IPS-18c (cell line): Measurements from ENCODE around the gene BBOX1.

Source experiments
- H3K4me3 ChIP-seq: 2 replicates; pipeline ENCODE4 v1.7.0; 2013; ENCODE audit warnings: low read depth, mild to moderate bottlenecking, low read length, moderate library complexity; ENCODE audit not compliant: insufficient read depth
- H3K9me3 ChIP-seq: one replicate; pipeline ENCODE4 v1.6.1; 2013; ENCODE audit warnings: mild to moderate bottlenecking, low read length, moderate library complexity; ENCODE audit not compliant: control insufficient read depth, insufficient read depth

The BBOX1 gene

DNA sequence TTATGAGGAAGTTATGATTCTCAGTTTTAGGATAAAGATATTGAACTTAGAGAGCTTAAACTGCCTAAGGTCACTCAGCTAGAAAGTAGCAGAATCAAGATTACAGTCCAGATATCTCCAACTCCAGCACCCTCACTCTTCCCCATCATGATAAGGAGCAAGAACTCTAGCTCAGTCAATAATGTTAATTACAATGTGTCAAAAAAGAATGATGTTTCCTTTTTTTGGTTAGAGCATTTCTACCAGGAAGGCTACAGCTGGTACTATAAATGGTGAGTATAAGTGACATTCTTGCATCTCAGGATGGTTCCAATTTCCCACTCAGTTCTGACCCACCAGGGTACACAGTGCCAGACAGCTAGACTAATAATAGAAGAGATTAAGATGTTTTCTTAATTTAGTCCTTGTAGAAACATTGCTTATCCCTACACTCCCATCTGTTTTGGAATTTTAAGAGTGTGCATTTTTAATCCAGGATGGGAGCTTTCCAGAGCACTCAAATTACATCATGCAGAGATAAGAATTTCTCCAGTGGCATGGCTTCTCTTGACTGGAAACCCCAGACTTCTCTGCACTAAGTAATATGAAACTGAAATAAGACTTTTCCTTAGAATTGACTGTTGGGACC lies 21.6 kb upstream of the BBOX1 start:
- Histone ChIP-seq H3K9me3 (no peaks in the 10 kb centered on the region), H3K4me3 (no peak overlapping the region)

DNA sequence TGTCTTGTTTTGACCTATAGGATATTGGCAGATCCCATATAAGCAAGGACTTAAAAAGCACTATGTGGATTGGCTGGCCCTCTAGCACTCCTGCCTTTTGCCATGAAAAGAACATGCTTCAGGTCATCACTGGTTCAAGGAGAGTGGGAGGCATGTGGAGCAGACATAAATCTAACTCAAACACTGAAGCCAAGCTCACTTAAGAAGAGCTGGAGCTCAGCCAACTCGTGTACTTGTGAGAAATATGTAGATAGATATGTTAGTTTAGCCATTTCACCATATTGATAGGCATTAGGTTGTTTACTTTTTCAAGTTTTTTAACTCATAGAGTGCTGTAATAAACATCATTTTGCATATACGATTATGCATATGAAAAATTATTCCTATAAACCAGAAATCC lies 19.9 kb upstream of the BBOX1 start:
- no peaks in the 10 kb centered on the region for H3K9me3 ChIP-seq
- H3K4me3 ChIP-seq = no peak overlapping the region

DNA sequence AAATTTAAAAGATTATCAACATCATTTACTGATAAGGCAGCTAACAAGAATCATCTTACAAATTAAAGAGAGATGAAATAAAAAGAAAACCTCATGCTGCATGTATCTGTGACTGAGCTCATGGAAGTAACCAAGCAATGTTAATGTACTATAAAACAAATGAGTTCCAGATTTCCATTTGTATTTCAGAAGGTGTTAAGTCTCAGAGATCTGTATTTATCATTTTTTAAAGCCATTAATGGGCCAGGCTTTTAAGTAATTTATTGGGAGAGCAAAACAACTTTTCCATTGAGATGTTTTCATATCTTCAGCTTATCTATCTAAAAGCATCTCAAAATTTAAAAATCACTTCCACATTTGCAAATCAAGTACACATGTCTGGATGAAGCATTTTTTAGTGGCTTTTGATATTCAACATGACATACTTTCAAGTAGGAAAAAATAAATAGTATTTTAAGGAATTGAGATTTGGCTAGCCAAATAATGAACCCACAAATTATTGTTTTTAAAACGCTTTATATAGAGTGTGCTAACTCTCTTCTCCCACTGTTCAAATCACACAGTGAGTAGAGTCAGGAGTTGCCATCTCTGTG lies 17.9 kb upstream of the BBOX1 start:
- H3K4me3 ChIP-seq = no peak overlapping the region
- H3K9me3 ChIP-seq = no peaks in the 10 kb centered on the region

- Histone ChIP-seq H3K9me3 (no peaks in the 10 kb centered on the region), H3K4me3 (no peak overlapping the region)
Measured at GRCh38 chr11:27024865-27025264, 15.8 kb upstream of the BBOX1 start.

GRCh38 chr11:27025312-27025955 lies 15.2 kb upstream of the BBOX1 start:
- H3K4me3 ChIP-seq = no peak overlapping the region

GRCh38 chr11:27025957-27026733 lies 14.5 kb upstream of the BBOX1 start:
- Histone ChIP-seq H3K9me3 (no peaks in the 10 kb centered on the region), H3K4me3 (no peak overlapping the region)

More at GRCh38 chr11:27025312-27025955, 15.2 kb upstream of the BBOX1 start:
- H3K9me3 ChIP-seq = no peaks in the 10 kb centered on the region

- no peaks in the 10 kb centered on the region for H3K9me3 ChIP-seq
Measured at GRCh38 chr11:27028561-27028965, 12.1 kb upstream of the BBOX1 start.

GRCh38 chr11:27029966-27030365 lies 10.6 kb upstream of the BBOX1 start:
- H3K9me3 ChIP-seq = no peaks in the 10 kb centered on the region
- no peak overlapping the region for H3K4me3 ChIP-seq

More at GRCh38 chr11:27028561-27028965, 12.1 kb upstream of the BBOX1 start:
- no peak overlapping the region for H3K4me3 ChIP-seq

GRCh38 chr11:27031754-27032153 lies 8.9 kb upstream of the BBOX1 start:
- no peak overlapping the region for H3K4me3 ChIP-seq
- no peaks in the 10 kb centered on the region for H3K9me3 ChIP-seq

GRCh38 chr11:27039873-27040272 lies 742 bp upstream of the BBOX1 start:
- Histone ChIP-seq H3K9me3 (no peaks in the 10 kb centered on the region), H3K4me3 (no peak overlapping the region)

DNA sequence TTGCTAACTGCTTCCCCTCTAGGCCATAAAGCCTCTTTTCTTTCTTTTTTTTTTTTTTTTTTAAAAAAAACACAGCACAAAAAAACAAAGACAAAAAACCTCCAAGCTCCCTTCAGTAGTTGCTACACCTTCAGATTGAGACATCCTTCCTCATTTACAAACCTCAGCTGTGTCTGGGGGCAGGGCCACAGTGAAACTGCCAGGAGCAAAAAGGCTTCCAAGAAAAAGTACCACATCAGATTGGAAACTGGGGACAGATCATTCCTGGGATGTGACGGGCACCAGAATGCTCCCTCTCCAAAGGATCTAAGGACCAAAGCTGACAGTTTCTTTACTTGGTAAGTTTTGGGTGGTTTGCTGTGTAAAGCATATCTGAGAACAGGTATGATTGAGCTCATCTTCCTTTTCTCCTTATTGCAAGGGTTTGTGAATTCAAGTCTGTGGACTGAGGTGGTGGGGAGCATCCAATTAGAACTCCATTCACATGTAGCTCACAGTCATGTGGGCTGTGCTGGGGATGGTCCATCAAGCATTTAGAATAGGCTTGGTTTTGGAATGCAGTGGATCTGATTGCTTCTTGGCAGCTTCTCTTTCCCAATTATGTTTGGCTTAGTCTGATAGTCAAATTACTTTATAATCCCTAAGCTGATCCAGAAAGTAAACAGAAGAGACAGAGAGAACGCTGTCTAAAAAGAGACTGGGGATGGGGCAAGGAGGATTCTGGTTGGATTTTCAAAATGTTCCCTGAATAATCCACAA lies 705 bp downstream of the BBOX1 start:
- Histone ChIP-seq H3K9me3 (no peaks in the 10 kb centered on the region), H3K4me3 (no peak overlapping the region)

DNA sequence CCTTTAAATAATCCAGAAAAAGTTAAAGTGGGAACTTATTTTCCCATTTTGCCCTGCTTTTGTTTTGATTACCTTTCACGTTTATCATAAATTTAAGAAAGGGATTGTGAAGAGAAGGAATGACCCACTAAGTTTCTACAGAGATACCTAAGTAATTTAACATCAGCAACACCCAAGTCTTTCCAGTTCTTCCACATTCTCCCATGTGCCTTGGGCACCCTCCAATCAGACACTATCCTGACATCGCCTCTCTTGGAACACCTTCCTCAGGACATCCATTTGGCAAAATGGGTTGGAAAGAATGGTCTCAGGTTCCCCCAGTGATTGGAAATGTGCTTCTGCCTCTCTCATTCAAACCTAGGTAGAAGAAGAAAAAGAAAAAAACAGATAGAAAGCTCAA lies 6.3 kb downstream of the BBOX1 start:
- no peak overlapping the region for H3K4me3 ChIP-seq
- no peaks in the 10 kb centered on the region for H3K9me3 ChIP-seq

DNA sequence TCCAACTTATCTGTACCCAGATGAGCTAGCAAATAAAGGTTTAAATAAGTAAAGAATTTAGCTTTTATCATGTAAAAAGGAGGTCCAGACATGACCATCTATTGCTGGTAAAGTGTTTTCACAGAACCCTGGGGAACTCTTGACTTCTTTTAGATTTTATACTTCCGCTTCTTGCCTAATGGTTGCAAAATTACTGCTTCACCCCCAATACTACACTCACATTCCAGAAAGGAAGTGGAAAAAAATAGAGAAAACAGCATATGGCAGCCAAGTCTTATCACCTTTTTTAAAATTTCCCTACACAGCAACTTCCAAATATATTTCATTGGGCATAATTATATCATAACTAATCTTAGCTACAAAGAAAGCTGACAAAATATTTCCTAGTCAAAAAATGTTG lies 12.1 kb downstream of the BBOX1 start:
- H3K4me3 ChIP-seq = no peak overlapping the region
- no peaks in the 10 kb centered on the region for H3K9me3 ChIP-seq

DNA sequence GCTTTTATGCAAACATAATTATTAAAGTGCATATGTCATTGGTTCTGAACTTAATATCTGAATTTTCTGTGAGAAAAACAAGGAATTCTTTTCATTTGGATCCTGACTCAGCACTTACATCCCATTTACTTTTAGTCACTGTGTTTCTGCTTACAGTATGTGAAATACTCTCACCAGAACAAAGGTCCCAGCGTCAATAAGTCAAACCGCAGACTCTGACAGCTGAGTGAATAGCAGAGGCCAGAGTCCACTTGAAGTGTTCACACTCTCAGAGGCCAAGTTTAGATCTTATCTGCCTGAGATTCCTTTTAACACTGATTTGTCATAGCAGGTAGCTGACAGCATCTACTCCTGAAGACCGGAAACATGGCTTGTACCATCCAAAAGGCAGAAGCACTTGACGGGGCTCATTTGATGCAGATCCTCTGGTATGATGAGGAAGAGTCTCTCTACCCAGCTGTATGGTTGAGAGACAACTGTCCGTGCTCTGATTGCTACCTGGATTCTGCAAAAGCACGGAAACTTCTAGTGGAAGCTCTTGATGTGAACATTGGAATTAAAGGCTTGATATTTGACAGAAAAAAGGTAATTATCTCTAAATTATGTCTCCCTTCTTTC lies 14.6 kb downstream of the BBOX1 start:
- Histone ChIP-seq H3K4me3 (no peak overlapping the region), H3K9me3 (no peaks in the 10 kb centered on the region)

GRCh38 chr11:27057091-27057780 lies 16.6 kb downstream of the BBOX1 start:
- H3K9me3 ChIP-seq = no peaks in the 10 kb centered on the region
- no peak overlapping the region for H3K4me3 ChIP-seq

DNA sequence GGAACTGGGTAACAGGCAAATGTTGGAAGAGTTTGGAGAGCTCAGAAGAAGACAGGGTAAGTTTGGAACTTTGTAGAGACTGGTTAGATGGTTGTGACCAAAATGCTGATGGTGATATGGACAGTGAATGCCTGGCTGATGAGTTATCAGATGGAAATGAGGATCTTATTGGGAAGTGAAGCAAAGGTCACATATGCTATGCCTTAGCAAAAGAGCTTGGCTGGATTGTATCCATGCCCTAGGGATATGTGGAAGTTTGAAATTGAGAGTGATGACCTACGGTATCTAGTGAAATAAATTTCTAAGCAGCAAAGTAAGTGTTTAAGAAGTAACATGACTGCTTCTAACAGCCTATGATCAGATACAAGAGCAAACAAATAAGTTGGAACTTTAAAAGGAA lies 17.8 kb downstream of the BBOX1 start:
- Histone ChIP-seq H3K9me3 (no peaks in the 10 kb centered on the region), H3K4me3 (no peak overlapping the region)
